GM19240 (cell line): ENCODE results near the gene RHBDF1.

ENCODE experiments used
- DNase-seq: peaks from one replicate; pipeline ENCODE4 v3.0.0; 2011; ENCODE audit warnings: low spot score; ENCODE audit not compliant: insufficient read length

RHBDF1 gene

DNA sequence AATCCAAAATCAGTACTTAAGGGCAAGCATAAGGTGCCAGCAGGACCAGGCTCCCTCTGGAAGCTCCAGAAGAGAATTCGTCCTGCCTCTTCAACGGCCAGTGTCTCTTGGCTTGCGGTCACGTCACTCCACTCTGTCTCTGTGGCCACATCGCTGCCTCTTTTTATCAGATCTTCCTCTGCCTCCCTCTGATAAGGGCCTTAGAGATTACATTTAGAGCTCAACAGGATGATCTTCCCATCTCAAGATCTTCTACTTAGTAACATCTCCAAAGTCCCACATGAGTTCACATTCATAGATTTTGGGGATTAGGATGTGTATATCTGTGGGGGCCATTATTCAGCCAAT, 22.5 kb upstream of the RHBDF1 start:
- DNase-seq, result no peak

DNA sequence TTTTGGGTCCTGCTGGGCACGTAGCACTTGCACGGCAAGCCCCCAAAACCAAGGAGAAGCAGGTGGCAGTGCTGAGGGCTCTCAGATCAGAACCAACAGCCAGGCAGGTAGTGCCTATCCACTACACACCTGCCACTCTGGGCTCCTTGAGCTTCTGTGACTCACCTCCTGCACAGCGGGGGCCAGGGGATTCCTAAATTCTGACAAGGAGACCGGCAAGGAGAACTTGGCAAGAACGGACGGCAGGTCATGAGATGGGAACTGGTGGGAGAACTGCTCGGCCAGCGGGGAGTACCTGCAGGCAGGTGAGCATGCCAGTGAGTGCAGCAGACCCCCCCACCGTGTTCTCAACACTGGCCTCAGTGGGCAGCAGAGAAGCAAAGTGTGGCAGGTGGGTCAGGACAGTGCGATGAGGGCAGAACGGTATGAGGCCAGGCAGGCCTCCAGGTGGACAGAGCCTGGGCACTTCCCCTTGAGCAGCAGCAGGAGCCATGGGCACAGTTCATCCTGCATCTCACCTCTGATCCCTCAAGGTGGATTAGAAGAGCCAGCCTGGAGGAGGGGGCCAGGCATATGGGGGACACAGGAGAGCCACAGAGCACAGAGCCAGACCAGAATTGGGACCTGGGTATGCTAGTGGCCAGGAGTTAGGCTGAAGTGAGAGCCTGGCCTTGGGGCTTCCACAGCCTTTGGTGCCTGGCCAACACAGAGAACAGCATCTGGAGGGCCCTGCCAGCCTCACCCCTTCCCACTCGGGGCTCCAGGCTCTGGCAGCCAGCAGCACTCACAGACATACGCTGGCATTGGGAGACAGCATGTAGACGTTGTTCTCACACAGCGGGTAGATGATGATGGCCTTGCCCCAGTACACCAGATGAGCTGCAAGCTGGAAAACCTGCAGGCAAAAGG, 20.3 kb upstream of the RHBDF1 start:
- no peak for DNase-seq

DNA sequence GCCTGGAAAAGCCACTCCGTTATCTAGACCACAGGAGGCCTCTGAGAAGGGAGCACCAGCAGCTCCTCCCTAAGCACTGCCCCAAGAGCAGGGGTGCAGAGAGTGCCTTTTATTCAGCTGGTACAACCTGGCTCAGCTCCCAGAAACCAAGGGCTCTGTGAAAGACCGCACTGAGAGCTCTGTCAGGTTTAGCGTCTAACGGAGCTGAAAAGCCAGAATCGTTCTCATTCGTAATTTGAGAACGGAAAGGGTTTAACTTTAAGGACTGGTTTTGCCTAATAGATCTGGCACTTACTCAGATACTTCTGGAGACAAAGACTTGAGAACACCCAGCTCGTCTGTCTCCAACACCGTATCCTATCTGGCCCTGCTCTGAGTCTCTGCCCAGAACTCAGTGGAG, 19.1 kb upstream of the RHBDF1 start:
- no peak for DNase-seq

DNA sequence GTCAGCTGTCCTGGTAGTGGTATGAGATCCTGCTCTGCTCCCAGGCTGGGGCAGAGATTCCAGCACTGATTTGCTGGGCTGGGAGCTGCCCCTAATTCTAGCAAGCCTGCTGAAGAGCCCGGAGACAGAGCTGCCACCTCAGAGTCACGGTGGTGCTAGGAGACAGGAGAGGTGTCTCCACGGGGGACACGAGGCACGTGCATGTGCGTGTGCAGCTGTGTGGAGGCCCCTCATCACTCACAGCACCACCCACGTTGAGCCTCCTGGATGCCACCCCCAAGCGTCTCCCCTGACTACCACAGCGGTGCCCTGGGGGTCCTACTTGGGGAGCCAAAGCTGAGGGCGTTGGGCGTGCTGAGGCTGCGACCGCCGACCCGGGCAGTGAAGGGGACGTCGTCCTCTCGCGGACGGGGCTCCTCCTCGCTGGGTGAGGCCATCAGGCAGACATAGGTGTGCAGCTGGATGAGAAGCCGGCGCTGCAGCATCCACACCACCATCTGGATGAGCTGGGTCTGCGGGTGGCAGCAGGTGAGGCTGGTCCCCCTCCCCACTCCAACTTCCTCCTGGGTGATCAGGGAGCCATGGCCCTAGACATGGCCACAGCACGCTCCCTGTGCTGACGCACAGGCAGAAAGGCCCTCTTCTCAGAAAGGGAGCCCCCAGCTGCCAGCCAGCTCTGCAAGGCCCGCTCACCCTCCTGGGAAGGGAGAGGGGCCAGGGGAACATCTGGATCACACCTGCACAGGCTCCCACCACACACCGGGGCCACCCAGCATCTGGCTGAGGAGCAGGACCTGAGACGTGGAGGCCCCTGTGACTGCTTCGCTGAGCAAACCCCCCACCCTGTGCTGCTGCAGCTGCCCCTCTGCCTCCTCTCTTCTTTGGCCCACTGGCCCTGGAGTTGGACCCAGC, 17.2 kb upstream of the RHBDF1 start:
- DNase-seq, result no peak

DNA sequence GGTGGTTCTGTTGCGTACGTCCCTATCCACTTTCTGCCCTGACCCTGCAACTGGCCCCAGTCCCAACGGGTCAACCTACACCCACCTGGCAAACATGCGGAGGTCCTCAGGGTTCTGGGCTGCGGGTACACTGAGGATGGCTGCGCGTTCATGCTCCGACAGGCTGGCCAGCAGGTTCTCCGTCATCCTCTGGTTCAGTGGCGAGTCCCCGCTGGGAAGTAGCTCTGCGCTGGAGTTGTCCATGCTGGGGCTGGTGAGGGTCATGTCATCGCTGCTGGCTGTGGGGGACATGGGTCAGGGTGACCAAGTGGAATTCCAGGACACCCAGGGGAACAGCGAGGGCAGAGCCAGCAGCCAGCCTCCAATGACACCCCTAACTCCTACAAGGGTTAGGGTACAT, 16.2 kb upstream of the RHBDF1 start:
- no peak for DNase-seq

DNA sequence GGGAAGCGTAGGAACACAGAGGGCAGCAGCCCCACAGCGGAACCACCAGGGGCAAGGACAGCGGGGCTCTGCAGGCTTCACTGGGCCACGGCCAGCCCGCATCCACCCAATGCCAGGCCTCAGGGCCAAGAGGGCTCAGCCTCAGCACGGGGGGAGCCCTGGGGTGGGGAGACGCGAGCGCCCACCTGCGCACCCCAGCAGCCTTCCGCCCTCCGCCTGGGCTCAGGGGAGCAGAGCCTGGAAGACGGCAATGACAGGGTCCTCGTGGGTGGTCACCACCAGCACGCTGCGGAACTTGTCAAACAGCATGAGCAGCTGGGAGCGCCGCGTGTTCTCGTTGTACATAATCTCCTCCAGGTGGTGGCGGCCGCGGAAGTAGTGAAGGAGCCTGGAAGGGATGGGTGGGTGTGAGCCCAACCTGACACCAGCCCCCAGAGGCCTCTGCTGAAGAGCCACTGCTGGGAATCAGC, 14.1 kb upstream of the RHBDF1 start:
- DNase-seq, result no peak

DNA sequence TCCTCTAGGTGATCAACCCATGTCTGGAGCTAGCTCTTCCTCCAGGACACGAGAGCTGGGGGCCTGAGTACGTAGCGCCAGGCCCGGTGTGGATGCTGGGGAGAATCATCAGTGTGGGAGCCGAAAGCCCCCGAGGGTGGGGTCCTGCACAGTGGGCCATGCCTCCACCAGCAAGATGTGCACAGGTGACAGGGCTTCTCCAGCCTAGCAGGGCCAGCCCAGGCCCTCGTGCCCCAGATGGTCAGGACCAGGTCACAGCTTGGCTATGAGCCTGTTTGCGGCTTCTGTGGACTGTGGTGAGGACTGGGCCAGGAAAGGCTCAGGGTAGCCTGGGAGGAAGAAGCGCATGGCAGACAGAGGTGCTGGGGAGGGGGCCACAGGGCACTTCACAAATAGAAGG, 13.4 kb upstream of the RHBDF1 start:
- no peak for DNase-seq

DNA sequence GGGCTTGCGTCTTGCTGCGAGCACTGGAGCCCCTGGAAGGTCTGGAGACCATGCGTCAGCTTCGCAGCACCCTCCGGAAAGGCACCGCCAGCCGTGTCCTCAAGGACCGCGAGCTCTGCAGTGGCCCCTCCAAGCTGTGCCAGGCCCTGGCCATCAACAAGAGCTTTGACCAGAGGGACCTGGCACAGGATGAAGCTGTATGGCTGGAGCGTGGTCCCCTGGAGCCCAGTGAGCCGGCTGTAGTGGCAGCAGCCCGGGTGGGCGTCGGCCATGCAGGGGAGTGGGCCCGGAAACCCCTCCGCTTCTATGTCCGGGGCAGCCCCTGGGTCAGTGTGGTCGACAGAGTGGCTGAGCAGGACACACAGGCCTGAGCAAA, 13.0 kb upstream of the RHBDF1 start:
- no peak for DNase-seq

DNA sequence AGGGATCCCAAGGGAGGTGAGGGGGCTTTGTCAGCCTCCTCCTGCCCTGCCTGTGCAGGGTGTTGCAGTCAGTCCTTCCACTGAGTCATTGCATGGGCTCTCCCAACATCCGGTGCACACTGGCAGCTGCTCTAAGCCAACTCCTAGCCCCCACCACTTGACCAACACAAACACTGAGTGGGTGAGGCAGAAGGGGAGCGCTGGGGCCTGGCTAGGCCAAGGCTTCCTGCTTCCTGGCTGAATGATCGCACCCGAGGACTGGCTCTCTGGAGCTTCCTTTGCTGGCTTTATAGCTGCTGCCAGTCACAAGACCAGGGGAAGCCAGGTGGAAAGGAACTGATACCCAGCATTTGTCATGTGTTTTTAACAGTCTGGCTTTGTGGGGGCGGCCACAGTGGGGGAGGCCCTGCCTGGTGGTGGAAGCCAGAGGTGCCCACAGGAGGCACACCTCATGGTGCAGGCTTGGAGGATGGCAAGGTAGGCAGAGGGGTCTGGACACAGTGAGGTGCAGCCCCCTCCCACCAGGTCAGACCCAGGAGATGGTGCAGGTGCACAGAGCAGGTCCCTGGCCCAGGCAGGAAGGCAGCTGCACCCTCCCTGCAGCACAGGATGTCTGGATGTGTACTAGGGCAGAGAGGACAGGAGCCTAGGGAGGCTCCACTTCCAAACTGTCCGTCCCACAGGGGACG, 12.4 kb upstream of the RHBDF1 start:
- DNase-seq, result no peak

DNA sequence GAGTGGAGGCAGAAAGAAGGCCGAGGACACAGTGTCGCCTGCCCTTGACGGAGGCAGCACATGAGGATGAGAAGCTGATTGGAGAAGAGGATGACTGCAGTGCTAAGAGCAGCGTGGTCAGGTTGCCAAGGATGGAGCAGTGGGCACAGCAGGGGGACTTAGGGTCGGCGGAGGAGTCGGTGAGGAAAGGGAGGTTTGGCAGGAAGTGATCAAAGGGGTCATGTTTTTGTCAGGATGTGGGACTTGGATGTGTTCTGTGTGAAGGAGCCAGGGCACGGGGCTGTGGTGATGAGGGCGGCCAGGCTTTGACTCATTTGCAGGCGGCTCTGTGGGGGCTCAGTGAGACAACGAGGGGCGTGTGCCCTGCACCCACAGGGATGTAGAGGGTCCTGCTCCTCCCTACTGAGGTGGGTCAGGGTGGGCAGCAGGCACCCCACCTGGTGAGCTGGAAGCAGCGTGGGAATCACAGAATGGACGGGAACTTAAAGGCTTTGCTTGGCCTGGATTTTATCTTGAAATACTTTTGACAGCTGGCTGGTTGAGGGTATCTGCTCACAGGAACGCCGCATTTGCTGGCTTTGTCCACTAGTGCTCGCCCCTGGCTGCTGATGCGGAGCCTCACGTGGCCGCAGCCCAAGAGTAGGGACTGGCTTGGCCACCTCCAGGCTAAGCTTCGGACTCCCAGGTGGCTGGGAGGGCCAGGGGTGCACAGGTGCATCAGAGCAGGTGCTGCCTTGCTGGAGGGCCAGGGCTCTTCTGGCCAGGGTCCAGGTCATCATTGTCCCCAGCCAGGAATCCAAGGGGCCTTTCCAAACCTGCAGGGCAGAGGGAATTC, 11.6 kb upstream of the RHBDF1 start:
- DNase-seq, result no peak

DNA sequence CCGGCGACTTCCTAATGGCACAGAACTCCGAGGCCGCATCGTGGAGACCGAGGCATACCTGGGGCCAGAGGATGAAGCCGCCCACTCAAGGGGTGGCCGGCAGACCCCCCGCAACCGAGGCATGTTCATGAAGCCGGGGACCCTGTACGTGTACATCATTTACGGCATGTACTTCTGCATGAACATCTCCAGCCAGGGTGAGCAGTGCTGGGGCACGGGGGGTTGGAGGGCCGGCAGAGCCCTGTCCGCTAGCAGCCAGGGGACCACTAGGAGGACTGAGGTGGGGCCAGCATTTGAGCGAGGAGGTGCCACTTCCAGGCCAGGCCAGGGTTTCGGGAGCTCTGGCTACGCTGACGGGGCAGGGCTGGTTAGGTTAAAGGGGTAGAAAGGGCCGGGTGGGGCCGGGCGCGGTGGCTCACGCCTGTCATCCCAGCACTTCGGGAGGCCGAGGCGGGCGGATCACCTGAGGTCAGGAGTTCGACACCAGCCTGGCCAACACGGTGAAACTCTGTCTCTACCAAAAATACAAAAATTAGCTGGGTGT, 10.7 kb upstream of the RHBDF1 start:
- DNase-seq, result no peak

DNA sequence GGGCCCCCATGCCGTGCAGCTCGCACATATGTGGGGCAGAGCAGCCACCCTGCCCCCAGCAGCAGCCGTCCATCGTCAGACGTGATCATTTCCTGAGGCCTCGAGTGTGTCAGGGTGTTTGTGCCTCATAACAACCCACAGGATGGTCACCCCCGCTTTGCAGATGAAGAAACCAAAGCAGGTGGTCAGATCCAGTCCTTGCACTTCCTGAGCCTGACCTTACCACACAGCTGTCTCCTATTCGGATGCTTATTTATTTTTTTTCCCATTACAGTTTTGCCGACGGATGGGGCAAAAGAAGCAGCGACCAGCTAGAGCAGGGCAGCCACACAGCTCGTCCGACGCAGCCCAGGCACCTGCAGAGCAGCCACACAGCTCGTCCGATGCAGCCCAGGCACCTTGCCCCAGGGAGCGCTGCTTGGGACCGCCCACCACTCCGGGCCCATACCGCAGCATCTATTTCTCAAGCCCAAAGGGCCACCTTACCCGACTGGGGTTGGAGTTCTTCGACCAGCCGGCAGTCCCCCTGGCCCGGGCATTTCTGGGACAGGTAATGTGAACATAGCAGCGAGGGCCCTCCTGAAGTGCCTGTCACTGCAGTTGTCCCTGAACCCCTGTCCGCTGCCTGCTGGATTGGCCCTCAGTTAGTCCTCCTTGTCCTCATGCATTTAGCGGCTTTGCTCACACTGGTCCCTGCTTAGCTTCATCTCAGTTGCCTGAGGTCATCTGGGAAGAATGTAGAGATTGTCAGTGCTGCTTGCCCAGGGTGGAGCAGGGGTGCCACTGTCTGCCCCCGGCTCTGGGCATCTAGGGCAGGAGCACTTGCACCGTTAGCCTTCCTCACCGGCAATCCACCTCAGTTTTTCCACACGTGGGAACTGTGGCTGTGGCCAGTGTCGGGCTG, 7.0 kb upstream of the RHBDF1 start:
- DNase-seq, result no peak

DNA sequence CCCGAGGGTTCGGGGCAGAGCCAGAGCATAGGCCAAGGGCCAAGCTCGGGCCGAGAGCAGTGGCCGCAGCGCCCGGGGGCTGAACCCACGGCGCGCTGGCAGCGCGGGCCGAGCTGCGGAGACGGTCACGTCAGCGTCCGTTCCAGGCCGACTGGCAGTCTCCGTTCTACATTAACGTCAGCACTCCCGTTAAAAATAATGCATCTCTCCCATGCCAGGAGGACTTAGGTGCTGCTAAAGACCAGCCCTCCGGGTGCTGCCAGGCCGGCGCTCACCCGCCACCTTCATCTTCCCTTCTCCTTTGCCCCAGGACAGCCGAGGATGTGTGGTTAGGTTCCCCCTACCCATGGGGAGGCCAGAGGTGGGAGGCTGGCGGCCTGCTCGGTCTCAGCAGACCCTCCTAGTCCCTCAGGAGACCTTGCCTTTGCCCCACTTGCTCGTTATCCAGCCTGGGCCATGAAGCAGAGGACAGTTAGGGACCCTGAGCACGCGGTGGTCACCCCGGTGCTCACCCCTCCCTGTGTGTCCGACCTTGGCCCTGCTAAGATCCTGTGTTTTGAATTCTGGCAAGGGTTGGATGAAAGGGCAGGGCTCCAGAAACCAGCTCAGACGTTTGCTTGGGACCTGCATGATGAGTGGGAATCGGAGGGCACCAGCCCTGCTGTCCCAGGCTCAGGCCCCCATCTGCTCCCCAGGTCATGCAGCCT, 6.2 kb upstream of the RHBDF1 start:
- DNase-seq, result peak; percentile 53

DNA sequence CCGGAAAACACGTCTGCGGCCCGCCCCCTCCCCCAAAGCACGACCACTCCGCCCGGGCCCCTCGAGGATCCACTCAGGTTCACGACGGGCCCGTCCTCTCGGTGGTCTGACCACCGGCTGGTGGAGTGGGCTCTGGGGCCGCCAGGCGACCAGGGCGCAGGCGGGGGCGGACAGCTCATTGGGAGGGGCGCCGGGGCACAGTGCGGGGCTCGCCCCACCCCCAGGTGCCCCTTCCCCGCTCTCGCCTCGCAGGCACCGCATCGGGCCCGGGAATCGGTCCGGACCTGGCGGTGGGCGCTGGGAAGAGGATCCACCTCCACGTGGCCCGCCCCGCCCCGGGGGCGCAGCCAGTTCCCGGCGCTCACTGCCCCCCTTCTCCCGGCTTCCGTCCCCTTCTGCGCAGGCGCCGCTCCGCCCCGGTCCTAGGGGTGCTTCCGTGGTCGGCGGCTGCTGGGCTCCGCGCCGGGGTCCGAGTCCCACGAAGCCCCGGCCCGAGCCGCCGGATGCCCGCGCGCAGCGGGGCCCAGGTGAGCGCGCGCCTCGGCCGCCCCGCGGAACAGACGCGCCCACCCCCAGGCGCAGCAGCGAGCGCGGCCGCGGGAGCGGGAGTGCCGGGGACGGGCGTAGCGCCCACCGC, 5.5 kb upstream of the RHBDF1 start, which contains the start of gene MPG:
MPG (plus strand) TSS at position 419 of the 637 bp plus-strand sequence; CDS start at position 504, 85 bp downstream.
- peak; percentile 98 for DNase-seq

DNA sequence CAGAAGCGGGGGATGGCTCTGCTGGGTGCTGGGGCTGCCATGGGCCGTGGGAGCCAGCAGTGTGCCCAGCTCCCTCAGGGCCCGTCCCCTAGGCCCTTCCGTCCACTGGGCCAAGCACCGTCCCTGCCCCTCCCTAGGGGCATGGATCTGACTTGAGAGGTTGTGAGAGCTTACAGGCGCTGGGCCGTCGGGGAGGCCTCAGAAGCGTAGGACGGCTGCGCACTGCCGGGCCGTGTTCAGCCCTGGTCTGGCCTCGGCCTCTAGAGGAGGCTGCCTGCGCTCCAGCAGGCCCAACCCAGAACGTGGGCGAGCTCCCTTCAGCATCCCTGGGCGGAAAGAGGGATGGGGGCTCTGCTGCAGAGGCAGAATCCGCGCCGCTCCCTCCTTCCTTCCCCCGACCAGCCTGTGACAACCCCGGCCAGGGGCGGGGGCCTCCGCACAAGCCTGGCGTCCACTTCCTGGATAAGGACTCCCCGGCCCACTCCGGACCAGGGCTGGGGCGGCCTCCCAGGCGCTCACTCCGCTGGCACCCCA, 4.9 kb upstream of the RHBDF1 start:
- peak; percentile 80 for DNase-seq

DNA sequence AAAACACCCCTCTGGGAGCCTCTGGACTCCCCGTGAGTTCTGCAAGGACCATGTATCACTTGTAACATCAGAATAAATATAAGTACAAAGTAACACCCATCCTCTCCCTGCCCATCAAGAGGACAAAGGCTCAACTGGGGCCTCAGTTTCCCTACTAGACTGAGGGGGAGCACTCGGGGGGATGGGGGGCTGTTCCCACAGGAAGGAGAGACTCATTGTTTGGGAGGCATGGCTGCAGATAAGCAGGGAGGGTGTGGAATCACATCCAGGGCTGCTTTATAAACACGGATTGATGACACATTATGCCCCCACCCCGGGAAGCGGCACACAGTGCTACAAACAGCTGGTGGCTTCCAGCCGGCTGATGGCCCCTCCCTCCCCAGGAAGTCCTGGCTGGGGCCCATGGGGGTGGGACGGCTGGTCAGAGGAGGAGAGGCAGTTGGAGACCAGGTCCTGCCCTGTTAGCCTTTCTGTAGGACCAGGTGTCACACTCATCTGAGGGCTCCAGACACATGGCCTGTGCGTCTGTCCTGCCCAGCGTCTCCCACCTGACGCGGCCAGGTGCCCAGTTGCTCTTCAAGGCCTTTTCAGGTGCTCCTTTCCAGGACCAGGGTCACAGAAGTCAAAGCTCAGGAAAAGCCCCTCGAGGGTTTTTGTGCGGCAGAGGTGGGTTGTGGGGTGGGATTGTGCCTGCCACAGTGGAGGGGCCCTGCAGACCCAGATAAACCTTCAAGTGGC, 4.3 kb upstream of the RHBDF1 start:
- peak; percentile 60 for DNase-seq
